Measurements from ENCODE around the gene EXD3.

Gene EXD3

GRCh38 chr9:137293482-137294090 is 129.4 kb downstream of the EXD3 start:
- no peak overlapping the region for H3K9ac ChIP-seq (ENCODE audit: low read length)
- no peaks in the 10 kb centered on the region for H3K36me3 ChIP-seq (ENCODE audit: control insufficient read depth, insufficient read depth, low read length)
- no peak overlapping the region for H3K27ac ChIP-seq (ENCODE audit: low read depth, low read length)
- no peak overlapping the region for H3K4me3 ChIP-seq (ENCODE audit: low read depth, low read length)
- peaks cover 35% of the 10 kb centered on the region for H3K27me3 ChIP-seq (ENCODE audit: control insufficient read depth, insufficient read depth, low read length)
- H3K9me3 ChIP-seq (ENCODE audit: control insufficient read depth, insufficient read depth, low read depth, low read length), result no peaks in the 10 kb centered on the region
- H3K4me1 ChIP-seq (ENCODE audit: control insufficient read depth, insufficient read depth, low read length), result peaks cover 28% of the 10 kb centered on the region

GRCh38 chr9:137293094-137293481 is 129.9 kb downstream of the EXD3 start:
- Histone ChIP-seq H3K27ac (ENCODE audit: low read depth, low read length) (no peak overlapping the region), H3K4me3 (ENCODE audit: low read depth, low read length) (no peak overlapping the region), H3K27me3 (ENCODE audit: control insufficient read depth, insufficient read depth, low read length) (peaks cover 30% of the 10 kb centered on the region), H3K9me3 (ENCODE audit: control insufficient read depth, insufficient read depth, low read depth, low read length) (no peaks in the 10 kb centered on the region), H3K36me3 (ENCODE audit: control insufficient read depth, insufficient read depth, low read length) (no peaks in the 10 kb centered on the region), H3K4me1 (ENCODE audit: control insufficient read depth, insufficient read depth, low read length) (peaks cover 23% of the 10 kb centered on the region), H3K9ac (ENCODE audit: low read length) (no peak overlapping the region)

- H3K27ac ChIP-seq (ENCODE audit: low read depth, low read length), result no peak overlapping the region
- no peak overlapping the region for H3K9ac ChIP-seq (ENCODE audit: low read length)
- H3K9me3 ChIP-seq (ENCODE audit: control insufficient read depth, insufficient read depth, low read depth, low read length), result no peaks in the 10 kb centered on the region
- no peaks in the 10 kb centered on the region for H3K36me3 ChIP-seq (ENCODE audit: control insufficient read depth, insufficient read depth, low read length)
- H3K4me1 ChIP-seq (ENCODE audit: control insufficient read depth, insufficient read depth, low read length), result no peaks in the 10 kb centered on the region
- no peak overlapping the region for H3K4me3 ChIP-seq (ENCODE audit: low read depth, low read length)
- no peaks in the 10 kb centered on the region; the same call in 1 of the 2 replicates for H3K27me3 ChIP-seq (ENCODE audit: control insufficient read depth, insufficient read depth, low read length)
Measured at GRCh38 chr9:137286975-137287383, 136.0 kb downstream of the EXD3 start.

GRCh38 chr9:137281345-137282116 is 141.4 kb downstream of the EXD3 start:
- Histone ChIP-seq H3K4me3 (ENCODE audit: low read depth, low read length) (peak overlapping the region; percentile 60), H3K9ac (ENCODE audit: low read length) (peak overlapping the region; percentile 5), H3K36me3 (ENCODE audit: control insufficient read depth, insufficient read depth, low read length) (0 out of 2 replicates have a peak, but pooled peaks cover 5% of the 10 kb centered on the region), H3K27me3 (ENCODE audit: control insufficient read depth, insufficient read depth, low read length) (peaks cover 3% of the 10 kb centered on the region), H3K27ac (ENCODE audit: low read depth, low read length) (no peak overlapping the region), H3K4me1 (ENCODE audit: control insufficient read depth, insufficient read depth, low read length) (peaks cover 18% of the 10 kb centered on the region), H3K9me3 (ENCODE audit: control insufficient read depth, insufficient read depth, low read depth, low read length) (no peaks in the 10 kb centered on the region)

GRCh38 chr9:137280474-137281344 is 142.3 kb downstream of the EXD3 start:
- 0 out of 2 replicates have a peak, but pooled peaks cover 5% of the 10 kb centered on the region for H3K36me3 ChIP-seq (ENCODE audit: control insufficient read depth, insufficient read depth, low read length)
- no peak overlapping the region for H3K27ac ChIP-seq (ENCODE audit: low read depth, low read length)
- peak overlapping the region; percentile 5 for H3K9ac ChIP-seq (ENCODE audit: low read length)
- H3K9me3 ChIP-seq (ENCODE audit: control insufficient read depth, insufficient read depth, low read depth, low read length), result no peaks in the 10 kb centered on the region
- peaks cover 26% of the 10 kb centered on the region for H3K4me1 ChIP-seq (ENCODE audit: control insufficient read depth, insufficient read depth, low read length)
- H3K27me3 ChIP-seq (ENCODE audit: control insufficient read depth, insufficient read depth, low read length), result peaks cover 3% of the 10 kb centered on the region
- H3K4me3 ChIP-seq (ENCODE audit: low read depth, low read length), result peak overlapping the region; percentile 60

- Histone ChIP-seq H3K27me3 (ENCODE audit: control insufficient read depth, insufficient read depth, low read length) (peaks cover 3% of the 10 kb centered on the region), H3K9ac (ENCODE audit: low read length) (no peak overlapping the region), H3K4me3 (ENCODE audit: low read depth, low read length) (no peak overlapping the region), H3K36me3 (ENCODE audit: control insufficient read depth, insufficient read depth, low read length) (0 out of 2 replicates have a peak, but pooled peaks cover 5% of the 10 kb centered on the region), H3K9me3 (ENCODE audit: control insufficient read depth, insufficient read depth, low read depth, low read length) (no peaks in the 10 kb centered on the region), H3K27ac (ENCODE audit: low read depth, low read length) (no peak overlapping the region), H3K4me1 (ENCODE audit: control insufficient read depth, insufficient read depth, low read length) (peaks cover 32% of the 10 kb centered on the region)
Measured at GRCh38 chr9:137279741-137280473, 143.1 kb downstream of the EXD3 start.

- Histone ChIP-seq H3K4me1 (ENCODE audit: control insufficient read depth, insufficient read depth, low read length) (peaks cover 35% of the 10 kb centered on the region), H3K27ac (ENCODE audit: low read depth, low read length) (no peak overlapping the region), H3K4me3 (ENCODE audit: low read depth, low read length) (peak overlapping the region; percentile 42), H3K27me3 (ENCODE audit: control insufficient read depth, insufficient read depth, low read length) (peaks cover 3% of the 10 kb centered on the region), H3K9ac (ENCODE audit: low read length) (no peak overlapping the region), H3K36me3 (ENCODE audit: control insufficient read depth, insufficient read depth, low read length) (peaks cover 8% of the 10 kb centered on the region; the same call in 1 of the 2 replicates), H3K9me3 (ENCODE audit: control insufficient read depth, insufficient read depth, low read depth, low read length) (no peaks in the 10 kb centered on the region)
Measured at GRCh38 chr9:137278721-137279711, 143.9 kb downstream of the EXD3 start.

GRCh38 chr9:137278061-137278701 is 144.8 kb downstream of the EXD3 start:
- H3K9ac ChIP-seq (ENCODE audit: low read length), result peak overlapping the region; percentile 66
- H3K27me3 ChIP-seq (ENCODE audit: control insufficient read depth, insufficient read depth, low read length), result peaks cover 3% of the 10 kb centered on the region
- H3K9me3 ChIP-seq (ENCODE audit: control insufficient read depth, insufficient read depth, low read depth, low read length), result no peaks in the 10 kb centered on the region
- H3K4me1 ChIP-seq (ENCODE audit: control insufficient read depth, insufficient read depth, low read length), result peaks cover 37% of the 10 kb centered on the region
- H3K4me3 ChIP-seq (ENCODE audit: low read depth, low read length), result peak overlapping the region; percentile 54
- H3K36me3 ChIP-seq (ENCODE audit: control insufficient read depth, insufficient read depth, low read length), result peaks cover 13% of the 10 kb centered on the region
- H3K27ac ChIP-seq (ENCODE audit: low read depth, low read length), result peak overlapping the region; percentile 89; the same call in 1 of the 2 replicates

GRCh38 chr9:137277329-137278041 is 145.5 kb downstream of the EXD3 start, which contains the start of gene TOR4A:
Gene TOR4A (plus strand): TSS chr9:137277726. CDS start chr9:137278690, 964 bp downstream.
- peak within 1 kb of the TSS; percentile 54 for H3K4me3 ChIP-seq (ENCODE audit: low read depth, low read length)

More at GRCh38 chr9:137277329-137278041, 145.5 kb downstream of the EXD3 start, which contains the start of gene TOR4A:
- Histone ChIP-seq H3K9ac (ENCODE audit: low read length) (peak within 1 kb of the TSS; percentile 66), H3K36me3 (ENCODE audit: control insufficient read depth, insufficient read depth, low read length) (peaks cover 16% of the 10 kb centered on the region), H3K27me3 (ENCODE audit: control insufficient read depth, insufficient read depth, low read length) (peaks cover 3% of the 10 kb centered on the region), H3K4me1 (ENCODE audit: control insufficient read depth, insufficient read depth, low read length) (peaks cover 38% of the 10 kb centered on the region), H3K9me3 (ENCODE audit: control insufficient read depth, insufficient read depth, low read depth, low read length) (no peaks in the 10 kb centered on the region), H3K27ac (ENCODE audit: low read depth, low read length) (peak within 1 kb of the TSS; percentile 89)
